Mesendoderm (in vitro differentiated cells): ENCODE results near the gene TAB2. TPM values are rescaled to one million over a fixed set of nuclear protein-coding genes. Genes with fewer than 3 reads are reported as not detected.
"Not testable (repeated sequence)": the region's sequence is repeated elsewhere in the genome, so short reads cannot be mapped to it uniquely, and the experiment has no call there.

Source experiments
- DNase-seq: peaks from one replicate; pipeline ENCODE4 v3.0.0; 2013
- H2AK5ac ChIP-seq: 2 replicates; pipeline ENCODE4 v1.6.1; 2013; ENCODE audit warnings: low read length, inconsistent platforms
- H2BK120ac ChIP-seq: 2 replicates; pipeline ENCODE4 v1.6.1; 2013; ENCODE audit warnings: low read depth, mild to moderate bottlenecking, low read length, moderate library complexity, mixed read lengths
- H2BK15ac ChIP-seq: replicated peaks from 2 replicates; pipeline ENCODE4 v1.6.1; 2013; ENCODE audit warnings: low read depth, mild to moderate bottlenecking, moderate library complexity
- H2BK5ac ChIP-seq: 2 replicates; pipeline ENCODE4 v1.6.1; 2013; ENCODE audit warnings: low read length, inconsistent platforms
- H3K18ac ChIP-seq: 2 replicates; pipeline ENCODE4 v1.6.1; 2013; ENCODE audit warnings: mild to moderate bottlenecking, low read length, mixed read lengths
- H3K23ac ChIP-seq: one replicate; pipeline ENCODE4 v1.6.1; 2013; ENCODE audit warnings: low read length
- H3K27ac ChIP-seq: 2 replicates; pipeline ENCODE4 v1.5.1; 2013; ENCODE audit warnings: low read depth, mild to moderate bottlenecking, inconsistent platforms, low read length, moderate library complexity
- H3K27me3 ChIP-seq: 2 replicates; pipeline ENCODE4 v1.6.1; 2013; ENCODE audit warnings: low read length, control low read depth, mild to moderate bottlenecking, inconsistent platforms; ENCODE audit not compliant: insufficient read depth, poor library complexity
- H3K36me3 ChIP-seq: 2 replicates; pipeline ENCODE4 v1.6.1; 2013; ENCODE audit warnings: low read length, inconsistent platforms; ENCODE audit not compliant: control insufficient read depth, insufficient read depth
- H3K4ac ChIP-seq: one replicate; pipeline ENCODE4 v1.6.1; 2013; ENCODE audit warnings: low read depth, mild to moderate bottlenecking, low read length, moderate library complexity
- H3K4me1 ChIP-seq: 2 replicates; pipeline ENCODE4 v1.6.1; 2013; ENCODE audit warnings: low read depth, low read length, inconsistent platforms; ENCODE audit not compliant: control insufficient read depth
- H3K4me2 ChIP-seq: 2 replicates; pipeline ENCODE4 v1.6.1; 2013; ENCODE audit warnings: low read length
- H3K4me3 ChIP-seq: 2 replicates; pipeline ENCODE4 v1.5.1; 2013; ENCODE audit warnings: mild to moderate bottlenecking, low read length
- H3K56ac ChIP-seq: one replicate; pipeline ENCODE4 v1.6.1; 2013; ENCODE audit warnings: low read length
- H3K79me1 ChIP-seq: 2 replicates; pipeline ENCODE4 v1.6.1; 2013; ENCODE audit warnings: low read length, inconsistent platforms
- H3K79me2 ChIP-seq: 2 replicates; pipeline ENCODE4 v1.6.1; 2013; ENCODE audit warnings: mild to moderate bottlenecking, low read length; ENCODE audit not compliant: control insufficient read depth, insufficient read depth
- H3K9ac ChIP-seq: 2 replicates; pipeline ENCODE4 v1.6.1; 2013; ENCODE audit warnings: low read length, inconsistent platforms
- H4K5ac ChIP-seq: one replicate; pipeline ENCODE4 v1.6.1; 2013; ENCODE audit warnings: low read length
- H4K8ac ChIP-seq: one replicate; pipeline ENCODE4 v1.6.1; 2013; ENCODE audit warnings: low read depth, mild to moderate bottlenecking, control low read depth, low read length, moderate library complexity
- WGBS: extraction: QIAGEN DNeasy Blood & Tissue Kit; methylation state at CpG from one replicate; pipeline ENCODE4 v1.1.7; 2013; ENCODE audit warnings: low lambda C conversion rate, missing lambda C conversion rate; ENCODE audit not compliant: insufficient coverage; ENCODE audit errors: extremely low coverage; 5-methylcytosine and 5-hydroxymethylcytosine counted together
- small RNA-seq: library from polyadenylated mRNA; stranded (forward); fragments of <200 nt; extraction: miRNeasy Mini kit (QIAGEN cat#:217004); gene quantifications from one replicate; pipeline ENCODE3, GENCODE V24; 2013; ENCODE audit not compliant: insufficient read depth

The TAB2 gene

DNA sequence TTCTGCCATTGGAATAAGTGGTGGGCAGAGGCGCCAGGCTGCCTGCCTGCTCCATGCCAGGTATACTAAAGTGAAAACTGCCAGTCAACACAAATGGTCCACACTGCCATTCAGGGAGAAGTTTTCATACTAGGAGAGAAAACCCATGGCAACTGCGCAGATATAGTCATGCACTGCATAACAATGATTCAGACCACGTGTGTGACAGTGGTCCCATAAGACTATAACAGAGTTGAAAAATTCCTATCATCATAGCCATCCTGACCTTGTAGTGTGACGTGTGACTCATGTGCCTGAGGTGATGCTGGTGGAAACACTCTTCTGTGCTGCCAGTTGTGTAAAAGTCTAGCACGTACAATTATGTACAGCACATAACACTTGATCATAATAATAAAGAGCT lies 142.2 kb downstream of the TAB2 start:
- no peaks in the 10 kb centered on the region for H3K79me2 ChIP-seq

GRCh38 chr6:149460249-149460648 lies 142.7 kb downstream of the TAB2 start:
- no CpG with 5 or more reads among the region's 3 CpGs for WGBS
- H3K56ac ChIP-seq = not testable (repeated sequence)

More for the DNA sequence above, 142.2 kb downstream of the TAB2 start:
- H3K23ac ChIP-seq = no peak overlapping the region
- H3K18ac ChIP-seq = no peak overlapping the region
- no peak overlapping the region for H4K8ac ChIP-seq
- WGBS = no CpG with 5 or more reads among the region's 5 CpGs
- H2BK5ac ChIP-seq = no peak overlapping the region
- no peak overlapping the region for H3K9ac ChIP-seq
- H2BK120ac ChIP-seq = no peak overlapping the region
- no peak overlapping the region for H4K5ac ChIP-seq
- no peak overlapping the region for H3K56ac ChIP-seq
- no peaks in the 10 kb centered on the region for H3K4me1 ChIP-seq
- no peaks in the 10 kb centered on the region for H3K36me3 ChIP-seq
- no peak overlapping the region for H3K4me3 ChIP-seq
- H3K4ac ChIP-seq = no peak overlapping the region
- no peaks in the 10 kb centered on the region for H3K27me3 ChIP-seq
- no peak overlapping the region for H2AK5ac ChIP-seq
- no peak overlapping the region for H3K4me2 ChIP-seq
- no peak overlapping the region for H2BK15ac ChIP-seq
- no peaks in the 10 kb centered on the region for H3K79me1 ChIP-seq
- H3K27ac ChIP-seq = no peak overlapping the region
- no peak for DNase-seq

More at GRCh38 chr6:149460249-149460648, 142.7 kb downstream of the TAB2 start:
- not testable (repeated sequence) for H3K18ac ChIP-seq, H2BK5ac ChIP-seq, H2BK120ac ChIP-seq, H3K79me2 ChIP-seq, H3K27me3 ChIP-seq, H4K5ac ChIP-seq, DNase-seq, H2AK5ac ChIP-seq, H3K23ac ChIP-seq, H3K27ac ChIP-seq, H3K4me3 ChIP-seq, H3K36me3 ChIP-seq, H3K4ac ChIP-seq, H3K4me2 ChIP-seq, H2BK15ac ChIP-seq, H4K8ac ChIP-seq, H3K4me1 ChIP-seq, H3K9ac ChIP-seq, H3K79me1 ChIP-seq

Small RNA genes within 50 kb of the gene (small RNA-seq; reads per million reads assigned to genes)
- not detected for gene RN7SL234P
